Measurements from ENCODE around the gene HDAC4. TPM values are rescaled to one million over a fixed set of nuclear protein-coding genes. Genes with fewer than 3 reads are reported as not detected.

The HDAC4 gene
- total and polyA plus RNA-seq, 2 of the 4 experiments (the other 2 are of a cell fraction): 4.1 to 7.2 TPM

DNA sequence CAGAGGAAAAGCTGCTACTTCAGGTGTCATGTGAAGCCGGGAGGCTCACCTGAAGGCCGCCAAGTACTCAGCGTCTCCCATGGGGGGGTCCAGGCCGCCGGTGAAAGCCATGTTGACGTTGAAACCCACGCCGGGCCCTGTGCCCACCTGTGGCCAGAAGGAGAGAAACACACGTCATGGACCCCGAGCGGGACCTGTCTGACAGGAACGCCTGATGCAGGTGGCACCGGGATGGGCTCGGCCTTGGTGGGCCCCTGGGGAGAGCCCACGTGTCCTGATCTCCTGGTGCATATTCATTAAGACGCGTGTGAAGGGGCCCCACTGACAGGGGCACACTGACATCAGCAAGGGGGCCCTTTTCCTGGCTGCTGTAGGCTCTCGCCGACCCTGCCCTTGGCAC is 319.8 kb downstream of the HDAC4 start:
- H3K36me3 ChIP-seq (ENCODE audit: control insufficient read depth, insufficient read depth, low read length): peaks cover 56% of the 10 kb centered on the region
- H3K27me3 ChIP-seq (ENCODE audit: control insufficient read depth, insufficient read depth, low read length): no peaks in the 10 kb centered on the region
- H3K27ac ChIP-seq (ENCODE audit: insufficient read depth, low read length): no peak overlapping the region
- no peaks in the 10 kb centered on the region for H3K79me1 ChIP-seq (ENCODE audit: low read depth in 1 of 2, low read length in 2 of 2)
- H4K91ac ChIP-seq (ENCODE audit: insufficient read depth, low read depth, low read length): no peak overlapping the region
- no peak overlapping the region for H2BK15ac ChIP-seq (ENCODE audit: low read depth, low read length)
- ChIA-PET POLR2A (ENCODE audit: unreplicated experiment) (no interaction called here), CTCF (no interaction called here)
- in situ Hi-C loops (cut with MboI; ENCODE audit: low sequenced_read_pairs): no loop called here
- no peak overlapping the region for H2BK120ac ChIP-seq (ENCODE audit: low read depth, low read length)
- BruUV-seq (replicated peaks): no TSS peak
- H2AFZ ChIP-seq (replicated peaks; ENCODE audit: low read length, poor library complexity): no peak overlapping the region
- no peak overlapping the region for H3K4ac ChIP-seq (ENCODE audit: low read depth, low read length)
- TF ChIP-seq RAD21 (IDR thresholded peaks at IDR 0.05; ENCODE audit: low read length): no peak
- TF ChIP-seq BHLHE40 (IDR thresholded peaks at IDR 0.05; ENCODE audit: low read depth, low read length): no peak
- no peak for TF ChIP-seq MXI1 (IDR thresholded peaks at IDR 0.05; ENCODE audit: borderline replicate concordance, low read depth, low read length)
- no peak for TF ChIP-seq POLR2A (IDR thresholded peaks at IDR 0.05; ENCODE audit: low read depth, low read length)
- TF ChIP-seq, protein P1, sequence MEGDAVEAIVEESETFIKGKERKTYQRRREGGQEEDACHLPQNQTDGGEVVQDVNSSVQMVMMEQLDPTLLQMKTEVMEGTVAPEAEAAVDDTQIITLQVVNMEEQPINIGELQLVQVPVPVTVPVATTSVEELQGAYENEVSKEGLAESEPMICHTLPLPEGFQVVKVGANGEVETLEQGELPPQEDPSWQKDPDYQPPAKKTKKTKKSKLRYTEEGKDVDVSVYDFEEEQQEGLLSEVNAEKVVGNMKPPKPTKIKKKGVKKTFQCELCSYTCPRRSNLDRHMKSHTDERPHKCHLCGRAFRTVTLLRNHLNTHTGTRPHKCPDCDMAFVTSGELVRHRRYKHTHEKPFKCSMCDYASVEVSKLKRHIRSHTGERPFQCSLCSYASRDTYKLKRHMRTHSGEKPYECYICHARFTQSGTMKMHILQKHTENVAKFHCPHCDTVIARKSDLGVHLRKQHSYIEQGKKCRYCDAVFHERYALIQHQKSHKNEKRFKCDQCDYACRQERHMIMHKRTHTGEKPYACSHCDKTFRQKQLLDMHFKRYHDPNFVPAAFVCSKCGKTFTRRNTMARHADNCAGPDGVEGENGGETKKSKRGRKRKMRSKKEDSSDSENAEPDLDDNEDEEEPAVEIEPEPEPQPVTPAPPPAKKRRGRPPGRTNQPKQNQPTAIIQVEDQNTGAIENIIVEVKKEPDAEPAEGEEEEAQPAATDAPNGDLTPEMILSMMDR (conservative IDR thresholded peaks at IDR 0.05; ENCODE audit: low read depth, low read length): no peak
- TF ChIP-seq MAFK (IDR thresholded peaks at IDR 0.05; ENCODE audit: low read depth, low read length): no peak
- TF ChIP-seq RFX5 (IDR thresholded peaks at IDR 0.05; ENCODE audit: low read depth, low read length): no peak
- TF ChIP-seq, protein P2, sequence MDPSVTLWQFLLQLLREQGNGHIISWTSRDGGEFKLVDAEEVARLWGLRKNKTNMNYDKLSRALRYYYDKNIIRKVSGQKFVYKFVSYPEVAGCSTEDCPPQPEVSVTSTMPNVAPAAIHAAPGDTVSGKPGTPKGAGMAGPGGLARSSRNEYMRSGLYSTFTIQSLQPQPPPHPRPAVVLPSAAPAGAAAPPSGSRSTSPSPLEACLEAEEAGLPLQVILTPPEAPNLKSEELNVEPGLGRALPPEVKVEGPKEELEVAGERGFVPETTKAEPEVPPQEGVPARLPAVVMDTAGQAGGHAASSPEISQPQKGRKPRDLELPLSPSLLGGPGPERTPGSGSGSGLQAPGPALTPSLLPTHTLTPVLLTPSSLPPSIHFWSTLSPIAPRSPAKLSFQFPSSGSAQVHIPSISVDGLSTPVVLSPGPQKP (IDR thresholded peaks at IDR 0.05; ENCODE audit: borderline replicate concordance, low read depth, low read length): no peak
- TF ChIP-seq CHD1 (IDR thresholded peaks at IDR 0.05; ENCODE audit: low read depth, low read length): no peak
- TF ChIP-seq SMC3 (IDR thresholded peaks at IDR 0.05; ENCODE audit: low read depth, low read length): no peak
- TF ChIP-seq FOS (IDR thresholded peaks at IDR 0.05; ENCODE audit: low read depth, low read length): no peak
- TF ChIP-seq NFE2L2 (IDR thresholded peaks at IDR 0.05; ENCODE audit: low read depth, low read length): no peak
- no peak for TF ChIP-seq RCOR1 (IDR thresholded peaks at IDR 0.05; ENCODE audit: insufficient replicate concordance, low read length)
- TF ChIP-seq MAZ (IDR thresholded peaks at IDR 0.05; ENCODE audit: borderline replicate concordance, low read depth, low read length): no peak
- TF ChIP-seq, protein P3, sequence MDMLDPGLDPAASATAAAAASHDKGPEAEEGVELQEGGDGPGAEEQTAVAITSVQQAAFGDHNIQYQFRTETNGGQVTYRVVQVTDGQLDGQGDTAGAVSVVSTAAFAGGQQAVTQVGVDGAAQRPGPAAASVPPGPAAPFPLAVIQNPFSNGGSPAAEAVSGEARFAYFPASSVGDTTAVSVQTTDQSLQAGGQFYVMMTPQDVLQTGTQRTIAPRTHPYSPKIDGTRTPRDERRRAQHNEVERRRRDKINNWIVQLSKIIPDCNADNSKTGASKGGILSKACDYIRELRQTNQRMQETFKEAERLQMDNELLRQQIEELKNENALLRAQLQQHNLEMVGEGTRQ (IDR thresholded peaks at IDR 0.05; ENCODE audit: low read depth, low read length): no peak
- TF ChIP-seq CEBPB (IDR thresholded peaks at IDR 0.05; ENCODE audit: low read depth, low read length): no peak
- no peak for ATAC-seq (ENCODE audit: low read depth)
- H2BK5ac ChIP-seq (ENCODE audit: low read depth, low read length, poor library complexity, severe bottlenecking): no peak overlapping the region
- H2AK9ac ChIP-seq (replicated peaks; ENCODE audit: low read depth, low read length, poor library complexity): no peak overlapping the region
- no peak overlapping the region for H2AK5ac ChIP-seq (ENCODE audit: low read depth, low read length)
- no peak overlapping the region for H3K9ac ChIP-seq (ENCODE audit: low read depth, low read length)
- no peaks in the 10 kb centered on the region for H3K9me3 ChIP-seq (ENCODE audit: control insufficient read depth, insufficient read depth, low read length)
- H3K23ac ChIP-seq (ENCODE audit: low read depth, low read length): no peak overlapping the region
- no peak overlapping the region for H3K4me3 ChIP-seq (ENCODE audit: insufficient read depth, low read depth, low read length)
- intact Hi-C loops (cut with micrococcal nuclease): no loop called here
- H3K4me1 ChIP-seq (ENCODE audit: control insufficient read depth, insufficient read depth, low read length): no peaks in the 10 kb centered on the region
- DNase-seq: no peak
- H4K20me1 ChIP-seq (ENCODE audit: insufficient read depth, low read length): no peaks in the 10 kb centered on the region
- no peak overlapping the region for H3K18ac ChIP-seq (ENCODE audit: low read depth, low read length)
- dilution Hi-C loops (cut with HindIII; ENCODE audit: low sequenced_read_pairs, unreplicated experiment): no loop called here
- no peak overlapping the region for H3K4me2 ChIP-seq (ENCODE audit: low read depth, low read length)
- peaks cover 4% of the 10 kb centered on the region; the same call in 1 of the 2 replicates for H3K9me1 ChIP-seq (ENCODE audit: insufficient read depth, low read length)
- WGBS, 2 experiments (ENCODE audit: extremely low coverage in 2 of 2, insufficient read length in 1 of 2): 90% methylated on average over 9 of the region's 19 CpGs; no CpG with 5 or more reads in 1 of the 2 experiments
- H3K14ac ChIP-seq (replicated peaks; ENCODE audit: low read depth, low read length): no peak overlapping the region
- H4K5ac ChIP-seq (ENCODE audit: low read depth, low read length): no peak overlapping the region
- no peak overlapping the region for H3K56ac ChIP-seq (ENCODE audit: extremely low read depth, insufficient read depth, low read length)
- H2BK20ac ChIP-seq (ENCODE audit: low read depth, low read length): no peak overlapping the region
- H4K8ac ChIP-seq (ENCODE audit: low read depth in 2 of 2, low read length in 2 of 2): no peak overlapping the region

All from IMR-90 (cell line).